ENCODE measurements around the gene HK3.

Gene HK3

GRCh38 chr5:176888865-176889165, 10.3 kb downstream of the HK3 start:
- Histone ChIP-seq H3K4me1 (ENCODE audit: control insufficient read depth, insufficient read depth, low read length) (no peaks in the 10 kb centered on the region), H3K9ac (ENCODE audit: low read depth, low read length) (no peak overlapping the region), H3K4me3 (ENCODE audit: low read depth, low read length) (no peak overlapping the region), H3K27me3 (ENCODE audit: control insufficient read depth, insufficient read depth, low read length) (no peaks in the 10 kb centered on the region), H3K9me3 (ENCODE audit: control insufficient read depth, insufficient read depth, low read length) (no peaks in the 10 kb centered on the region), H3K36me3 (ENCODE audit: control insufficient read depth, insufficient read depth, low read length) (no peaks in the 10 kb centered on the region)

GRCh38 chr5:176888016-176888864, 10.9 kb downstream of the HK3 start:
- no peaks in the 10 kb centered on the region for H3K4me1 ChIP-seq (ENCODE audit: control insufficient read depth, insufficient read depth, low read length)
- H3K9ac ChIP-seq (ENCODE audit: low read depth, low read length) = no peak overlapping the region
- H3K4me3 ChIP-seq (ENCODE audit: low read depth, low read length) = no peak overlapping the region
- no peaks in the 10 kb centered on the region for H3K36me3 ChIP-seq (ENCODE audit: control insufficient read depth, insufficient read depth, low read length)
- H3K9me3 ChIP-seq (ENCODE audit: control insufficient read depth, insufficient read depth, low read length) = no peaks in the 10 kb centered on the region
- no peaks in the 10 kb centered on the region for H3K27me3 ChIP-seq (ENCODE audit: control insufficient read depth, insufficient read depth, low read length)

- H3K27me3 ChIP-seq (ENCODE audit: control insufficient read depth, insufficient read depth, low read length) = no peaks in the 10 kb centered on the region
- H3K9me3 ChIP-seq (ENCODE audit: control insufficient read depth, insufficient read depth, low read length) = no peaks in the 10 kb centered on the region
- no peaks in the 10 kb centered on the region for H3K4me1 ChIP-seq (ENCODE audit: control insufficient read depth, insufficient read depth, low read length)
- no peaks in the 10 kb centered on the region for H3K36me3 ChIP-seq (ENCODE audit: control insufficient read depth, insufficient read depth, low read length)
- no peak overlapping the region for H3K9ac ChIP-seq (ENCODE audit: low read depth, low read length)
- no peak overlapping the region for H3K4me3 ChIP-seq (ENCODE audit: low read depth, low read length)
Measured at GRCh38 chr5:176887252-176887849, 11.8 kb downstream of the HK3 start.

- Histone ChIP-seq H3K9me3 (ENCODE audit: control insufficient read depth, insufficient read depth, low read length) (no peaks in the 10 kb centered on the region), H3K4me1 (ENCODE audit: control insufficient read depth, insufficient read depth, low read length) (no peaks in the 10 kb centered on the region), H3K36me3 (ENCODE audit: control insufficient read depth, insufficient read depth, low read length) (no peaks in the 10 kb centered on the region), H3K4me3 (ENCODE audit: low read depth, low read length) (no peak overlapping the region), H3K9ac (ENCODE audit: low read depth, low read length) (no peak overlapping the region), H3K27me3 (ENCODE audit: control insufficient read depth, insufficient read depth, low read length) (no peaks in the 10 kb centered on the region)
Measured at GRCh38 chr5:176886336-176887251, 12.6 kb downstream of the HK3 start.

- H3K4me1 ChIP-seq (ENCODE audit: control insufficient read depth, insufficient read depth, low read length) = no peaks in the 10 kb centered on the region
- no peaks in the 10 kb centered on the region for H3K9me3 ChIP-seq (ENCODE audit: control insufficient read depth, insufficient read depth, low read length)
- no peak overlapping the region for H3K9ac ChIP-seq (ENCODE audit: low read depth, low read length)
- H3K36me3 ChIP-seq (ENCODE audit: control insufficient read depth, insufficient read depth, low read length) = peaks cover 5% of the 10 kb centered on the region
- no peaks in the 10 kb centered on the region for H3K27me3 ChIP-seq (ENCODE audit: control insufficient read depth, insufficient read depth, low read length)
- H3K4me3 ChIP-seq (ENCODE audit: low read depth, low read length) = no peak overlapping the region
Measured at GRCh38 chr5:176884571-176884890, 14.6 kb downstream of the HK3 start.

GRCh38 chr5:176883700-176884570, 15.2 kb downstream of the HK3 start:
- Histone ChIP-seq H3K9ac (ENCODE audit: low read depth, low read length) (no peak overlapping the region), H3K36me3 (ENCODE audit: control insufficient read depth, insufficient read depth, low read length) (peaks cover 5% of the 10 kb centered on the region), H3K27me3 (ENCODE audit: control insufficient read depth, insufficient read depth, low read length) (no peaks in the 10 kb centered on the region), H3K4me1 (ENCODE audit: control insufficient read depth, insufficient read depth, low read length) (no peaks in the 10 kb centered on the region), H3K9me3 (ENCODE audit: control insufficient read depth, insufficient read depth, low read length) (no peaks in the 10 kb centered on the region), H3K4me3 (ENCODE audit: low read depth, low read length) (no peak overlapping the region)

- Histone ChIP-seq H3K9ac (ENCODE audit: low read depth, low read length) (no peak overlapping the region), H3K4me1 (ENCODE audit: control insufficient read depth, insufficient read depth, low read length) (no peaks in the 10 kb centered on the region), H3K36me3 (ENCODE audit: control insufficient read depth, insufficient read depth, low read length) (peaks cover 7% of the 10 kb centered on the region), H3K4me3 (ENCODE audit: low read depth, low read length) (no peak overlapping the region), H3K27me3 (ENCODE audit: control insufficient read depth, insufficient read depth, low read length) (no peaks in the 10 kb centered on the region), H3K9me3 (ENCODE audit: control insufficient read depth, insufficient read depth, low read length) (no peaks in the 10 kb centered on the region)
Measured at GRCh38 chr5:176882567-176882903, 16.6 kb downstream of the HK3 start.

GRCh38 chr5:176881816-176882566, 17.2 kb downstream of the HK3 start:
- no peak overlapping the region for H3K9ac ChIP-seq (ENCODE audit: low read depth, low read length)

GRCh38 chr5:176881021-176881749, 18.0 kb downstream of the HK3 start:
- H3K4me3 ChIP-seq (ENCODE audit: low read depth, low read length) = no peak overlapping the region
- no peaks in the 10 kb centered on the region for H3K27me3 ChIP-seq (ENCODE audit: control insufficient read depth, insufficient read depth, low read length)
- peaks cover 7% of the 10 kb centered on the region for H3K36me3 ChIP-seq (ENCODE audit: control insufficient read depth, insufficient read depth, low read length)
- no peaks in the 10 kb centered on the region for H3K4me1 ChIP-seq (ENCODE audit: control insufficient read depth, insufficient read depth, low read length)
- H3K9me3 ChIP-seq (ENCODE audit: control insufficient read depth, insufficient read depth, low read length) = no peaks in the 10 kb centered on the region
- no peak overlapping the region for H3K9ac ChIP-seq (ENCODE audit: low read depth, low read length)

More at GRCh38 chr5:176881816-176882566, 17.2 kb downstream of the HK3 start:
- no peaks in the 10 kb centered on the region for H3K27me3 ChIP-seq (ENCODE audit: control insufficient read depth, insufficient read depth, low read length)
- H3K4me1 ChIP-seq (ENCODE audit: control insufficient read depth, insufficient read depth, low read length) = no peaks in the 10 kb centered on the region
- H3K36me3 ChIP-seq (ENCODE audit: control insufficient read depth, insufficient read depth, low read length) = peaks cover 7% of the 10 kb centered on the region
- no peaks in the 10 kb centered on the region for H3K9me3 ChIP-seq (ENCODE audit: control insufficient read depth, insufficient read depth, low read length)
- H3K4me3 ChIP-seq (ENCODE audit: low read depth, low read length) = no peak overlapping the region

- H3K27me3 ChIP-seq (ENCODE audit: control insufficient read depth, insufficient read depth, low read length) = no peaks in the 10 kb centered on the region
- no peaks in the 10 kb centered on the region for H3K9me3 ChIP-seq (ENCODE audit: control insufficient read depth, insufficient read depth, low read length)
- H3K9ac ChIP-seq (ENCODE audit: low read depth, low read length) = peak overlapping the region; percentile 12
- H3K4me1 ChIP-seq (ENCODE audit: control insufficient read depth, insufficient read depth, low read length) = no peaks in the 10 kb centered on the region
- peaks cover 7% of the 10 kb centered on the region for H3K36me3 ChIP-seq (ENCODE audit: control insufficient read depth, insufficient read depth, low read length)
- no peak overlapping the region for H3K4me3 ChIP-seq (ENCODE audit: low read depth, low read length)
Measured at GRCh38 chr5:176880366-176881020, 18.7 kb downstream of the HK3 start.

All from iPS-15b (cell line).